ENCODE measurements around the gene DCP1A. TPM values are rescaled to one million over a fixed set of nuclear protein-coding genes. Genes with fewer than 3 reads are reported as not detected.

The DCP1A gene
- total RNA-seq, 1 experiment from 2014 or later = 12.2 TPM

DNA sequence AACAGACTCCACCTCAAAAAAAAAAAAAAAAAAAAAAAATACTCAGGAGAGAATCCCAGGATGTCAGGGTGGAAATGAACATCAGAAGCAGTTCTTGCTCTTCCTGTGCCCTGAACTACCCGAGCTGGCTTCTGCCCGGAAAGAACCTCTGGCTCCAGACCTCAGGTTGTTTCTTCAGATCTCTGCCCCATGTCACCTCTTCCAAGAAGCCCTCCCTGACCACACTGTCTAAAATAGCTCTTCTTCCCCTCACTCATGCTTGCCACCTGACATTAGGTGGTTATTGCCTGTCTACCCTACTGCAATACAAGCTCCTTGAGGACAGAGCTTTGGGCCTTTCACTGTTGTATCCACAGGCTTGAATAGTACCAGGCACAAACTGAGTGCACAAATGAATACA lies 99.7 kb downstream of the DCP1A start:
- DNase-seq (ENCODE audit: low read depth) = no peak

DNA sequence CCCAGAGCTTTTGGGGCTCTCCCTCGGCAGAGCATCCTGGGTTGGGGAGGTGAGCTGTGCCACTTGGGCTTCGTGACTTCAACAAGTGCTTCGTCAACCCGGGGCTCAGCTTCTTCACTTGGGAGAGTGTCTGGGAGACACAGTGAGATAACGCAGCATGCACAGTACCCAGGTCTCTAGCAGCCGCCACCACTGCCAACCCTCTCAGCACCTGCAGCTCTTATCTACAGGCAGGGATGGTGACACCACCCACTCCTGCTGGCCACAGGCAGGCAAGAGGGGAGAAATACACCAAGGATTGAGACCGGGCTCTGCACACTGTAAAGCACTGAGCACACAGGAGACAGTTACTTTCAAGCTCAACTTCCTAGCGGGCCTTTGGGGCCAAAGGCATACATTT lies 103.1 kb downstream of the DCP1A start:
- DNase-seq (ENCODE audit: low read depth) = no peak

DNA sequence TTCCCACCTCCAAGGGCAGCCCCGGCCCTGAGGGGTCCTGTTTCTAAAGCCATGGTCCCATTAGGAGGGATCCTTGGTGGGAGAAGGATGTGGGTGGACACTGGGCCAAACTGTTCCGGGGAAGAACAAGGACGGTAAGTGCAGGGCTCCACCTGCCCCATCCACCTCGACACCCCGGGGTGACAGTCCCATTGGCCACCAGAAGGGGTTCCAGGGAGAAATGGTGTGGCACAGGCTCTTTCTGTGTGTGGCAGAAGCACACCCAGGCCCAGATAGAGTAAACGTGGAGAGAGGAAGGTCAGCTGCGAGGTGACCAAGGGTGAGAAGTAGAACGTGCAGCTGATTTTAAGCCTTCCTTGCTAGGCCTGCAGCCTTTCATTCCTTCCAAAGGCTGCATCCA lies 103.6 kb downstream of the DCP1A start:
- no peak for DNase-seq (ENCODE audit: low read depth)

DNA sequence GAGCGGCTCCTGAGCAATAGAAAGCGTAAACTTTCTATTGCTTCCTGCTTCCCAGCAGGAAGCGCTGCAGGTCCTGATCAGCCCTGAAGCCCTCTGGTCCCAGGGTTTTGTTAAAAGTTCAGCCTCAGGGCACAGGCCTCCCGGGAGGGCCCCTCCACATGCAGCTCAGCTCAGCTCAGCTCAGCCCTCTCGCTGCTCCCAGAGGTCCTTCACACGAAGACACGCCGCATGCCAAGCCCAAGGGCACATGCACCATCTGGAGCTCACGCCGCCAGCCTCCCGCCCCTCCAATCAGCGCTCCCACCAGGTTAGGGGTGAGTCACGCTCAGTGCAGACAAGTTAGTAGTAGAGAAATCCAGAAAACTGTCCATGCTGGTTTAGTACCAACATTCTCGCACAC lies 104.2 kb downstream of the DCP1A start:
- DNase-seq (ENCODE audit: low read depth) = no peak

DNA sequence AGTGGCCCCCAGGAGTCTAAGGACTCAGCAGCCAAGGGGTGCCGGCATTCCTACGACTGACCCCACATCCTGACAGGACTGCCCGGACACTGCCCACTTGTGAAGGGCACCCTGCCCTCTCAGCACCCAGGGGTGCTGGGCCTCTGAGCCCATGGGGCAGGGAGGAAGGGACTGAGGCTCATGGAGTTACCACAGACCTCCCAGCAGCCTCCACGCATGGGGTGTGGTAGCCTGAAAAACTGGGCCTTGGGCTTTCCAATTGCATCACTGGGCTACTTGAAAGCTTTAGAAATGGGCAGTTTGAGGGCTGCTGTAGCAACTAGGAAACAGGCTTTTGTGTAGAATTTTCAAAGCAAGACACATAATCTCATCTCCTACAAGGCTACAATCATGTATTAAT lies 104.7 kb downstream of the DCP1A start:
- DNase-seq (ENCODE audit: low read depth) = no peak

DNA sequence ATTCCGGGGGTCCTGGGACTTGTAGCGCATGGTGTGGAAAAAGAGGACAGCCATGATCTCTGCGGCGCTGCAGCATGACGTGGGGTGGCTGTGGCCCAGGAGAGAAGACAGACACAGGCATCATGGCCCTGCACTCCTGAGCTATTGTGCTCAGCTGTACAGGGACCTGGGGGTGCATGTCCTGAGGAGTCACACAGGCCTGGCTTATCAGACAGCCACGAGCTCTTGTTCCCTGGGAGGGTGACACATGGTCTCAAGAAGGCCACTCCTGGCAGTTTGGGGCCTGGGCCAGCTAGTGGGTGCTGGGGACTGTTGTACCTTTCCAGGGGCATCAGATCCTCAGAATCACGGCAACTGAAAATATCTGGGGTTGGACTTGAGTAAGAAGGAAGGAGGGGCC lies 105.2 kb downstream of the DCP1A start:
- no peak for DNase-seq (ENCODE audit: low read depth)

DNA sequence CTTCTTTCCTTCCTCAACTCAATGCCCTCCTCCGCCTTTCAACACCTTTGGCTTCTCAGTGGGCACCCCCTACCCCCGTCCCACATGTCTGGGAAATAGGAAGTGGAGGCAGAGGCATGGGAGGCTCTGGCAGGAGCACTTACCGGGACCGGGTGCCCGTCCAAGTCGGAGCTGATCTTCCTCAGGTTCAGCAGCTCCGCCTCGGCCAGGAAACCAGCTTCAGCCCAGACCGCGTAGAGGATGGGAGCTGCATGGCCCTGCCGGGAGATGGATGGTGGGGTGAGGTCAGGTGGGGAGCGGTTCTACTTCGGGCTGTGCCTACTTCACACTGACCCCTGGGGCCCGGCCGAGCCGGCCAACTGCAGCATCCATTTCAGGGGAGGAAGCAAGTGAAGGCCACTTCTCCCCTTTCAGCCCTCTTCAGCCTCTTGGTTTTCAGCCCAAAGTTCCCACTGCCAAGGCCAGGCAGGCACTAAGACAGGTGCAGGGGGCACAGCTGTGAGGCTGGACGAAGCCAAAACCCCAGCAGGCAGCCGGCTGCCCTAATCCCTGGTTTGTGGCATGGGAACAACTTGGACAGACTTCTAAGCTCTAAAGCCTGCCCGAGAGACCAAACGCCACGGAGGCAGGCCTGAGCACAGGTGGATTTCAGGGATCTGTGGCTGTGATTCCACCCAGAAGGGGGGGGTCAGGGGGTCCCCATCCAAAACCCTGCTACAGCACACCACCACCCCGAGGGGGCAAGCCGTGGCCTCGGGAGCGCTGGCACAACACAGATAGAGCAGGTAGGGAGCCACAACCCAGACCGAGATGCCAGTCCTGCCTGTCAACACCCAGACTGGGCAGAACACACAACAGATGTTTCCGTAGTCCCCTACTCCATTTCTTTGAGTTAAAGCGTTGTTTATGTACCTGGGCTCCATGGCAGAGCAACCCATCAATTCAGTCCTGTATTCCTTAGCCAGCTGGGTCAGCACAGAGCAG lies 106.1 kb downstream of the DCP1A start:
- peak; percentile 49 for DNase-seq (ENCODE audit: low read depth)

DNA sequence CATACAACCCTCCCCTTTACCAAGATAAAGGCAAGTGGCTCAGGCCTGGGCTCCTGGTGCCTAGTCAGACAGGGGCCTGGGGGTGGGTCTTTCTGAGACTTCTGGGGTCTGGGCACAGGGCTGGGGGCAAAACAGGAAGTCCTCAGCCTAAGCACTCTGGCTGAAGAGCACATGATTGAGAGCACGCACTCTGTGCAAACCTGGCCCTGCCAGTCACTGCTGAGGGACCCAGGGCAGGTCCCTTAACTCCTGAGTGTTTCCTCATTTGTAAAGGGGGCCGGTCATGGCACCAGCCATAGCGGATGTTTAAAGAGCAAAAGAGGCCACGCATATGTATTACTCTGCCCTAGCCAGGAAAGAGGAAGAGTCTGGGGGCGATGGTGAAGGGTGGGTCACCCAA lies 107.5 kb downstream of the DCP1A start:
- no peak for DNase-seq (ENCODE audit: low read depth)

DNA sequence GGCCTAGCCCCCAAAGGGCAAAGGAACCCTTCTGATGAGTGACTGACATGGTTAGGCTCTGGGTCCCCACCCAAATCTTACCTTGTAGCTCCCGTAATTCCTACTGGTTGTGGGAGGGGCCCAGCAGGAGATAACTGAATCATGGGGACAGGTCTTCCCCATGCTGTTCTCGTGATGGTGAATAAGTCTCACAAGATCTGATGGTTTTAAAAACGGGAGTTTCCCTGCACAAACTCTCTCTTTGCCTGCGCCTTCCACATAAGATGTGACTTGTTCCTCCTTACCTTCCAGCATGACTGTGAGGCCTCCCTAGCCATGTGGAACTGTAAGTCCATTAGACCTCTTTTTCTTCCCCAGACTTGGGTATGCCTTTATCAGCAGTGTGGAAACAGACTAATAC lies 108.5 kb downstream of the DCP1A start:
- no peak for DNase-seq (ENCODE audit: low read depth)

DNA sequence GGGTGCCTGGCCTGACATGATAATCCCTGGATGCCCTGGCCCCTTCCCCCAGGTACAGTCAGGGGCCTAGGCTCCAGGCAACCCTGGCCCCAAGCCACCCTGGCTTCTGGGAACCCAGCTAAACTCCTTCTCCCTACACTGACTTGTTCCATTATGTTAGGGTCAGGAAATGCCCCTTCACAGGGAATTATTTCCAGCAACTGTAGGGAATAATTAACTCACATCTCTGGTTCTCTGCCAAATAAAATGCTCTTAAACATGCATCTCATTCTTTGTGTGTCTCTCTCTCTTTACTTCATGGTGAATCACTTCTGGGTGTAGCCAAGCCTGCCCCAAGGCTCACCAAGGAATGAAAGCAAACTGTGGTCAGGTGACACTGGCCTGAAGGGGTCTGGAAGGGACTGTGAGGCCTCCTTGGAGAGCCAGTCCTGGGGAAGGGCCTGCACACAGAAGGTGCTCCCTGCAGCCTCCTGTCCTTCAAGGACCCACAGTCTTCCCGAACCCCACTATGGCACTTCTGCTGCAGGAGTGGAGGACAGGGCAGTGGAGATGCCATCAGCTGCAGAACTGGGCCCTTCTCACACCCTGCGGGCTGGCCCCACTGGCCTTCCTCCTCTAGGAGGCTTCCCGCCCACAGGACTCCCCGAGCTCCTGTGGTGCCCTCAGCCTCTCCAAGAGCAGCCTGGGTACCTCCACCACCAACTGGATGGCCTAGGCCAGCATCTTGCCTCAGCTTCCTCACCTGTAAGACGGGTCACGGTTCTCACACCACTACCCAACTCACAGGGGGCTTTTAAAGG lies 109.1 kb downstream of the DCP1A start:
- peak; percentile 91 for DNase-seq (ENCODE audit: low read depth)

DNA sequence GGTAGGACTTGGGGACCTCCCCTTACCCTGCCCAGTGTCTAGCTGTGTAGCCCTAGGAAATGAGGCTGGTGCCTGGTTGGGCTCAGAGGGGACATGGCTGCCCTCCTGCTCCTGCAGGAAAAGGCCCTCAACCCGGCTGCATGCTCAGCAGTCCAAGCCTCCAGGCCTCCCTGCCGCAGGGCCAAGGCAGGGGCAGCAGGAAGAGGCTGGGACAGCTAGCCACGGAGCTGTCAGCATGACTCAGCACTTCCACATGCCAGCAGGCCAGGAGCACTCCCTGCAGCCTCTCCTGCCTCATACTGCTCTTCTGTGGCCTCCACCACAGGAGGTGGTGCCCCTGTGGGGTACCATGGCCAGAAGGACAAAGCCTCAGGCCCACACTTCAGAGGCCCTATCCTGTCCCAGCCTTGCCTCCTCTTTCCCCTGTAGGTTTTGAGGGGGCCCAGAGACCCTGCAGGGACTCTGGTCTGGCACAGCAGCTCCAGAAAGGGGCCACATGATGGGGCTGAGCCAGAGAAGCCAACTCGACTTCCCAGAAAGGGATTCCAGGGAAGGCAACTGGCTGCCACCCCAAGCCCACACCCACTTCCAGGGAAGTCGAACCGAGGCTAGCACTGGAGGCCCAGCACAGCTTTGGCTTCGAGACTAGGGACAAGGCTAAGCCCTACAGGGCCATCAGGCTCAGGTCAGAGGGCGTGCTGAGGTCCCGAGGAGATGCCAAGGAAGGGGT lies 111.1 kb downstream of the DCP1A start:
- DNase-seq (ENCODE audit: low read depth) = peak; percentile 79

DNA sequence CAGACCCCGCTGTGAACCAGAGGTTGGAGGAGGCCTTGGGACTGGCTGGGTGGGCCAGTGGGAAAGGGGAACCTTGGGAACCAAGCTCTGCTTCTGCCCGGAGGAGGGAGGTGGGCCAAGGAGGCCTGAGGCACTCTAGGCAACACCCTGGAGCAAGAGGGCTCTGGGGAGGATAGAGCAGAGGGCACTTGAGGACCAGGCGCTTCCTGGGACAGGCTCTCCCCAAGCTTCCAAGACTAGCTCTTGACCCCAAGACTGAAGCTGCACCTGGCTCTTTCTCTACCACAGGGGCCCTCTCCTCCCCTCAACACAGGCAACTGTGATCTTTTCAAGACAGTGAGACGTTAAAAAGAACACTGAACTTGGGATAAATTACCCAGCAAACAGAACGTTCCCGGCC lies 111.8 kb downstream of the DCP1A start:
- DNase-seq (ENCODE audit: low read depth) = no peak

DNA sequence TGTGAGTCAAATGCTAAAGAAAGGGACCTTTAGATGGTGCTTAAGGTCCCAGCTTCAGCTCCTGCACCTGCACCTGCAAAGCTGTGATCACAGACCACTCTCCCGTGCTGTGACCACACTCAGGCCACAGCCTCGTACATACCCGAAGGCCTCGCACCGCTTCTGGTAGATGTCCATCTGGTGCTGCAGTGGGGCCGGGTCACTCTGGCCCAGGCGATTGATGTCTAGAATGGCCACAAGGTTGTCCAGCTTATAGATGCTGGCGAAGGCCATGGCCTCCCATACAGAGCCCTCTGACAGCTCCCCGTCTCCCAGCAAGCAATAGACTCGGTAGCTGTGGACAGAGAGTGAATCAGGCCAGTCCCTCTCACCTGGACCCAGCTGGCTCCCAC lies 112.5 kb downstream of the DCP1A start:
- no peak for DNase-seq (ENCODE audit: low read depth)

DNA sequence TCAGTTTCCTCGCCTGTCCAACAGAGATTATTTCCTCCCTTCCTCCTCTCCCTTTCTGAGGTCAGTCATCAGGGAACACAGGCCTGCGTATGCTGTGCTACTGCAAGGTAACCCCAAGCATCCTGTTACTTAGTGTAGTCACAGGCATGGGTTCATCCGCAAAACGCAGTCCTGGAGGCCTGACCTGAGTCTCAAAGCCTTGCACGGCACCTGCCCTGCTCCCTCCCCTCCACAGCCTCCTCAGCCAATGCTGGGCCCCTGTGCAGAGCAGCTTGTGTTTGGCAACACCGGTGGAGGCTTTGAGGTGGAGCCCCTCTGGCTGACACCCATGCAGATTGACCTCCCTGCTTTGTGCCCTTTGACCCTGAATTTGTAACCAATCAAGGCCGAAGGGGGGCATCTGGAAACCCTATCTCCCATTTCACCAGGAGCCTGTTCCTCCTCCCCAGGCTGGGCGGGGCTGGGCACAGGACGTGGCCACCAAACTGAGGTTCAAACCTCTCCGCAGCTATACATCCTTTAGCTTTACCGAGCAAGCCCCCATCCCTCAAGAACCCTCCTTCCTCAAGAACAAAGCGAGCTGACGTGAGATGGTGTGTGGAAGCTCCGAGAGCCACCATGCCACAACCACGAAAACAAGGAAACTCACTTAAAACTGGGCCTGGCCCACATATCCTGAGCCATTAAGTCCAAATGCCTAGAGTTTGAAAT lies 113.1 kb downstream of the DCP1A start:
- no peak for DNase-seq (ENCODE audit: low read depth)

Other genes with a start within 250 kb of the DCP1A start
- gene RFT1, start 217.1 kb downstream of the DCP1A start, total RNA-seq (2014; rRNA removed) = 23.2 and 31.6 TPM in 2 replicates
- gene PRKCD, start 186.3 kb downstream of the DCP1A start, total RNA-seq (2014; rRNA removed) = 4.4 and 8.0 TPM in 2 replicates
- 212 and 235 TPM in 2 replicates for gene TKT, start 91.5 kb downstream of the DCP1A start, total RNA-seq (2014; rRNA removed)
- gene CACNA1D, start 147.1 kb upstream of the DCP1A start, total RNA-seq (2014; rRNA removed) = 0.57 TPM in 1 of 2 replicates, not detected in the other